Measurements from ENCODE around the gene RFPL3.
"Not testable (repeated sequence)": the region's sequence is repeated elsewhere in the genome, so short reads cannot be mapped to it uniquely, and the experiment has no call there.

The RFPL3 gene

GRCh38 chr22:32341122-32341740 is 16.4 kb upstream of the RFPL3 start:
- in situ Hi-C loops (cut with HindIII; ENCODE audit: low pct_ligation_motif_present, low pct_unique_long_range_greater_than_20kb, low sequenced_read_pairs), result no loop called here
- peak; percentile 80 for DNase-seq

DNA sequence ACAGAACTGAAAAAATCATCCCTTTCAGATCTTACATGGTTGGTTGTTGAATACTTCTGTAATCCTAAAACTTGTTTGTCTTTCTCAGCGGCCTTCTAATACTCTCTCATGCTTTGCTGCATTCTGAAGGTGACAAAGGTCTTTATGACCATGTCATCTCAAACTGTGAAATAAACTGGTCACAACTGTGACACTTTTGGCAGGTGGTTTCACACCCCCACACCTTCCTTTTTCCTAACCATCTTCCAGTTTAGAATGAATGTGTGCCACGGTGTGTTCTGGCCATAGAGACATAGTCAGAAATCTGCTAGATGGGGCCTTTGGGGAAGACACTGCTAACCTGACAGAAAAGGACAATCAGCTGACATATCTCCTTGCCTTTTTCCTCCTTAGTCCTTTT is 14.7 kb upstream of the RFPL3 start:
- in situ Hi-C loops (cut with HindIII; ENCODE audit: low pct_ligation_motif_present, low pct_unique_long_range_greater_than_20kb, low sequenced_read_pairs), result no loop called here
- DNase-seq, result no peak

DNA sequence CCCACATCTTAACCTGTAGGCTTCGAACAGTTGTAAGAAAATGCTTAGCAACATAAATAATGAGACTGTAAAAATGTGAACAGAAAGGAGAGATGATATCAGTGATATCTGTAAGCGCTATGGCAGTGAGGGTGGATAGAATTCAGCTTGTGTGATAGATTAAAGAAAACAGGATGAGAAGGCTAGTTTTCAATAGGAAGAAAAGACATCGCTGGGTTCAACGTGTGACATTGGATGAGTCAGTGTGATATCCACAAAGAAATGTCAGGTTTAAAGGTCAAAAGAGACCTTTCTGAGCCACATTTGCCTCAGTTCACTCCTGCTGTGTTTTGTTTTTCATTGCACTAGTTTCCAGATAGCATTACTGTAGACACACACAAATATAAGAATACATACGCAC is 13.7 kb upstream of the RFPL3 start:
- in situ Hi-C loops (cut with HindIII; ENCODE audit: low pct_ligation_motif_present, low pct_unique_long_range_greater_than_20kb, low sequenced_read_pairs), result no loop called here
- DNase-seq, result no peak

DNA sequence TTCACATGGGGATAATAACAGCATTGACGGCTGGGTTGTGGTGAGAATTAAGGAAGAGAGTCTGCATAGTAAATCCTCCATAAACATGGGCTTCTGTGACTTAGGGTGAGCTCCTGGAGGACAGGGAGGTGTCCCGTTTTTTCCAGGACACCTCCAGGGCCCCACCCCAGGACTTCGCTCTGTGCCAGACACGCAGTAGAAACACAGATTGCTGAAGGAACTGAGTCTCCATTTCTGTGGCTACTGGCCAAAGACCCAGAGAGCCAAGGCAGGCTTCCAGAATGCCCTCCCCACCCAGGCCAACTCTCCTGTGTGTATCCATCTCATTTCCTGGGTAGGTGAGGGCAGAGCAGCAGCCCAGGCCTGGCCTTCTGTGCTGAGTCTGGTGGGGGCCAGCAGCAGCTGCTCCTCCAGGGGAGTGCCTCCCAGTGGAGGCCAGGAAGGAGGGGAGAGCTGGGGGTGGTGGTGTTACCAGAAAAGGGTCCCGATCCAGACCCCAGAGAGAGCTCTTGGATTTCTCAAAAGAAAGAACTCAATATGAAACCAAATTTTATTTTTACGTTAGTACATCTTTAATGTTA is 9.5 kb upstream of the RFPL3 start:
- in situ Hi-C loops (cut with HindIII; ENCODE audit: low pct_ligation_motif_present, low pct_unique_long_range_greater_than_20kb, low sequenced_read_pairs), result no loop called here
- DNase-seq, result no peak

GRCh38 chr22:32351875-32352274 is 5.8 kb upstream of the RFPL3 start:
- in situ Hi-C loops (cut with HindIII; ENCODE audit: low pct_ligation_motif_present, low pct_unique_long_range_greater_than_20kb, low sequenced_read_pairs); DNase-seq: not testable (repeated sequence)

GRCh38 chr22:32352681-32353080 is 5.0 kb upstream of the RFPL3 start:
- in situ Hi-C loops (cut with HindIII; ENCODE audit: low pct_ligation_motif_present, low pct_unique_long_range_greater_than_20kb, low sequenced_read_pairs), result no loop called here
- DNase-seq, result no peak

DNA sequence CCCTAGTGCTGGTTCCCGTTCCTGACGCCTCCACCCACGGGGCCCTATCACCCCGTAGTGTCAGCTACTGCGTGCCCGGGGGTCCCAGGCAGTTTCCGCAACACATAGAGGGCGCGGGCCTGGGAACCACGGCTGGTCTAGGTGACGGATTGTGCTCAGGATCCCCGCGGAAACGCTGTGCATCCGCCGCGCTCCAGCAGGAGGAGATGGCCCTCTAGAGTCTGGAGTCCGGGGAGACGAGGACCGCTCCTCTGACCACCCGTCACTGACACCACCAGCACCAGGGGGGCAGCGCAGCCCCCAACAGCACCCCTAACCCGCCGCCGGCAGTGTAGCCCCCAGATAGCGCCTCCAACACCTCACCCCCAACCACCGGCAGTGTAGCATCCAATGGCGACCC is 4.4 kb upstream of the RFPL3 start:
- DNase-seq, result no peak
- in situ Hi-C loops (cut with HindIII; ENCODE audit: low pct_ligation_motif_present, low pct_unique_long_range_greater_than_20kb, low sequenced_read_pairs), result no loop called here

GRCh38 chr22:32353840-32354239 is 3.8 kb upstream of the RFPL3 start:
- in situ Hi-C loops (cut with HindIII; ENCODE audit: low pct_ligation_motif_present, low pct_unique_long_range_greater_than_20kb, low sequenced_read_pairs), result no loop called here

GRCh38 chr22:32354360-32355351 is 3.0 kb upstream of the RFPL3 start:
- in situ Hi-C loops (cut with HindIII; ENCODE audit: low pct_ligation_motif_present, low pct_unique_long_range_greater_than_20kb, low sequenced_read_pairs), result no loop called here
- DNase-seq, result peak; percentile 37

More at GRCh38 chr22:32353840-32354239, 3.8 kb upstream of the RFPL3 start:
- no peak for DNase-seq

- in situ Hi-C loops (cut with HindIII; ENCODE audit: low pct_ligation_motif_present, low pct_unique_long_range_greater_than_20kb, low sequenced_read_pairs), result no loop called here
- peak; percentile 26 for DNase-seq
Measured at GRCh38 chr22:32355760-32356159, 1.9 kb upstream of the RFPL3 start.

- DNase-seq; in situ Hi-C loops (cut with HindIII; ENCODE audit: low pct_ligation_motif_present, low pct_unique_long_range_greater_than_20kb, low sequenced_read_pairs): not testable (repeated sequence)
Measured at GRCh38 chr22:32360096-32360495, 2.4 kb downstream of the RFPL3 start.

DNA sequence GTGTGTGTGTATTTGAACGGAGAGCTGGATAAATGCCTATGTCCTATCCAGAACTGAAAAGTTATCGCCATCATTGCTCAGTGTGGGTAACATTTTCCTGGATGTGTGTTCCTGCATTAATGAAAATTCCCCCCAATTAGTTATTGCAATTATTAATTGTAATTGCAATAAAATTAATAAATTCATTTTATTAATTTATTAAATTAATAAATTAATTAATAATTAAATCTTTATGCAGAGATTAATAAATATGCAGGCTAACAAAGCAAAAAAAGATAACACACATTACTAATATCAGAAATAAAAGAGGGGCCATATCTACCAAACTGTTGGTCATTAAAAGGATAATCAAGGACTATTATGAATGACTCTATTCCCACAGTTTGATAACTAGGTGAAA is 3.6 kb downstream of the RFPL3 start:
- in situ Hi-C loops (cut with HindIII; ENCODE audit: low pct_ligation_motif_present, low pct_unique_long_range_greater_than_20kb, low sequenced_read_pairs), result no loop called here
- DNase-seq, result no peak

- DNase-seq, result no peak
- in situ Hi-C loops (cut with HindIII; ENCODE audit: low pct_ligation_motif_present, low pct_unique_long_range_greater_than_20kb, low sequenced_read_pairs), result no loop called here
Measured at GRCh38 chr22:32364210-32364609, 6.5 kb downstream of the RFPL3 start.

DNA sequence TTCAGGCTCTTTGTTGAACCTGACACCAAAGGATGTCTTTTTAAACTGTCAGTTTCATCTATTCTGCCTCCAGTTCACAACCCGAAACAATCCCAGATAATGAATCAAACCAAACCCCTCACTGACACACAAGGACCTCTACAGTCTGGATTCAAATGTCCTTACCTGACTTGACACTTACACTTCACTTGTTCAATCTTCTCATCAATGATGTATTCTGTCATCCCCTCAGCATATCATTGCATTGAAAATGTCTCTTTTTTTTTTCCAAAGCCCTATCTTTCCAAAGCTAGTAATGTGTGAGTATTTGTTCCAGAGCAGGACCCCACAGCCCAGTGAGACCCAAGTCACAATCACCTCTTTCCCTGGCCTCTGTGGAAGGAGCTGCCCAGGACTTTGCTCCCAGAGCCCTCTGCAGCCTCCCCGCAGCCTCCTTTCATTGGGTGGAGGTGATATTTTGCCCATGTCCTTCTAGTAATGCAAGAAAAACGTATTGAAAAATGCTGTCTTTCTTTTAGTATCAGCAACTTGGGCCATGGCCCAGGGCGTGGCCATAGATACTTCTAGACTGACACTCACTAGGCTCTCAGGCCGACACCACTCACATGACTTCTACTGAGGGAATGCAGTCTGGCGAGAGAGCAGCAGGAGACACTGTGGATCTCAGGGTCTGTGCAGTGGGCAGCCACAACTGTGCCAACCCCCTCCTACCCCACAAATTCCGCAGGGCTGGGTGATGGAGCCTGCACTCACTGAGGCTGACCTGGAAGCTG is 18.2 kb downstream of the RFPL3 start:
- no peak for DNase-seq
- in situ Hi-C loops (cut with HindIII; ENCODE audit: low pct_ligation_motif_present, low pct_unique_long_range_greater_than_20kb, low sequenced_read_pairs), result no loop called here

- no peak for DNase-seq
- in situ Hi-C loops (cut with HindIII; ENCODE audit: low pct_ligation_motif_present, low pct_unique_long_range_greater_than_20kb, low sequenced_read_pairs), result no loop called here
Measured at GRCh38 chr22:32376681-32377080, 19.0 kb downstream of the RFPL3 start.

DNA sequence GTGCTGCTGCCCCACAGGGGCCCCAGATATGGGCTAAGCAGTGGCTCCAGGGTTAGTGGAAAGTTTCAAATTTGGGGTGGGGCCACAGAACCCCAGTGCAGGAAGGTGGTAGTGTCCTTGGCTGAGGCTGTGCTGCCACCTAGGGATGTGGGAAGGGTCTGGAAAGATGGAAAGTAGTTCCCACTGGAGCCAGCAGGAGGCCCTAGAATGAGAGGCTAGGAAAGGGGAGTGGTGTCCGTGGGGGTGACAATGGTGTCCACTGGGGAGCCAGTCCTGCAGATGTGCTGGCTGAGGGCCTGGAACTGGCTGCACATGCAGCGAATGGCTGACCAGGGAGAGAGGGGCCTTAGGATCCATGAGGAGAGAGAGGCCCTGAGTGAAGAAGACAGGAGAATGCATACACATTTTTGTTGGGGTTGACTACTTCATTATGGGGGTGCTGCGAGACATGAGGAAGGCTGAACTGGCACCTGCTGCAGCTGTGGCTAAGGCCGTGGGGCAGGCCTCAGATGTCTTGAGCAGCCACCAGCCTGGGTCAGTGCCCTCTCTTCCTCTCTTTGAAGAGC is 21.1 kb downstream of the RFPL3 start:
- DNase-seq, result peak; percentile 77
- in situ Hi-C loops (cut with HindIII; ENCODE audit: low pct_ligation_motif_present, low pct_unique_long_range_greater_than_20kb, low sequenced_read_pairs), result no loop called here

- no peak for DNase-seq
- in situ Hi-C loops (cut with HindIII; ENCODE audit: low pct_ligation_motif_present, low pct_unique_long_range_greater_than_20kb, low sequenced_read_pairs), result no loop called here
Measured at GRCh38 chr22:32380991-32381390, 23.3 kb downstream of the RFPL3 start.

DNA sequence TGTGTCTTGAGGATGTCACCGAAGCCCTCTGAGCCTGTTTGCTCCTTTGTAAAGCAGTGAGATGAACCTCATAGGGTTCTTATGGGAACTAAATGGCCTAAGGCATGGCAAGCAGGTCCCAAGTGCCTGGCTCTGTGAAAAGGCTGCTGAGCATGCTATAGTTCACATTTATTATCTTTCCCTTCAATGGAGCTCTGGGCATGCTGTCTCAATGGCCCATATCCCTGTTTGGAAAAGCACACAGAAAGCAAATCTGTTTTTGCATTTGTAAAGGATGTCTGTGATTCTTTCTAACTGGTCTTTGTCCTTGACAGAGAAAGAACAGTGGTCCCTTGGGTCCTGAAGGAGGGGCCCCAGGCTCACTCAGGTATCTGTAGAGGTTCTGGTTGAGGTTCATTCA is 28.0 kb downstream of the RFPL3 start:
- no peak for DNase-seq
- in situ Hi-C loops (cut with HindIII; ENCODE audit: low pct_ligation_motif_present, low pct_unique_long_range_greater_than_20kb, low sequenced_read_pairs), result no loop called here

All from ACHN (cell line).